HUES64 (cell line): Measurements from ENCODE around the gene GLT1D1.

Experiments used
- H3K27ac ChIP-seq: 2 replicates; pipeline ENCODE4 v1.7.0; 2013; ENCODE audit warnings: low read depth, low read length, inconsistent platforms
- H3K27me3 ChIP-seq: 2 replicates; pipeline ENCODE4 v1.6.1; 2013; ENCODE audit warnings: mild to moderate bottlenecking, low read length; ENCODE audit not compliant: insufficient read depth
- H3K36me3 ChIP-seq: 2 replicates; pipeline ENCODE4 v1.6.1; 2013; ENCODE audit warnings: mild to moderate bottlenecking, low read length; ENCODE audit not compliant: insufficient read depth
- H3K4me1 ChIP-seq: 2 replicates; pipeline ENCODE4 v1.6.1; 2013; ENCODE audit warnings: mild to moderate bottlenecking, low read length, moderate library complexity; ENCODE audit not compliant: insufficient read depth
- H3K4me3 ChIP-seq: 2 replicates; pipeline ENCODE4 v1.5.1; 2013; ENCODE audit warnings: mild to moderate bottlenecking, low read length, moderate library complexity
- H3K9ac ChIP-seq: 2 replicates; pipeline ENCODE4 v1.6.1; 2013; ENCODE audit warnings: mild to moderate bottlenecking, low read depth, low read length
- H3K9me3 ChIP-seq: 2 replicates; pipeline ENCODE4 v1.6.1; 2013; ENCODE audit warnings: low read depth, low read length; ENCODE audit not compliant: insufficient read depth
- WGBS: fragments of 150-250, 120-280 bp; methylation state at CpG from one replicate; pipeline ENCODE4 v1.1.7; 2013; ENCODE audit warnings: missing lambda C conversion rate; 5-methylcytosine and 5-hydroxymethylcytosine counted together

GLT1D1 gene

DNA sequence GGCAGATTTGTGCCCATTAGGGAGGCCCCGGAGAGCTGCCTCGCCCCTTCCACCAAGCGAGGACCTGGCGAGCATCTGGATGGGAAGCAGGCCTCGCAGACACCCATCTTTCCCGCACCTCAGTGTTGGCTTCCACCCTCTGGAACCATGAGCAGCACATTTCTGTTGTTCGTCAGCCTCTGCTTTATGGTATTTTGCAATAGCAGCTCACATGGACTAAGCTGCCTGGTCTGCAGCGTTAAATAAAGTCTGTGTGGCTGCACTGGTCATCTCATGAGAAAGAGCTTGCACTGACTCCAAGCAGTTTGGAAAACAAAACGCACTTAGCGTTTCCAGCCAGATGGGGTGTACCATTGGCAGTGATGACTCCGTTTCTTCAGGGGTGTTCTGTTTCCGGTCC lies 75.8 kb downstream of the GLT1D1 start:
- no peak overlapping the region for H3K4me3 ChIP-seq
- WGBS, result 95% methylated on average over 12 of the region's 12 CpGs
- H3K27ac ChIP-seq, result no peak overlapping the region
- H3K36me3 ChIP-seq, result no peaks in the 10 kb centered on the region
- H3K27me3 ChIP-seq, result no peaks in the 10 kb centered on the region
- H3K9me3 ChIP-seq, result no peaks in the 10 kb centered on the region
- H3K4me1 ChIP-seq, result no peaks in the 10 kb centered on the region
- H3K9ac ChIP-seq, result no peak overlapping the region

DNA sequence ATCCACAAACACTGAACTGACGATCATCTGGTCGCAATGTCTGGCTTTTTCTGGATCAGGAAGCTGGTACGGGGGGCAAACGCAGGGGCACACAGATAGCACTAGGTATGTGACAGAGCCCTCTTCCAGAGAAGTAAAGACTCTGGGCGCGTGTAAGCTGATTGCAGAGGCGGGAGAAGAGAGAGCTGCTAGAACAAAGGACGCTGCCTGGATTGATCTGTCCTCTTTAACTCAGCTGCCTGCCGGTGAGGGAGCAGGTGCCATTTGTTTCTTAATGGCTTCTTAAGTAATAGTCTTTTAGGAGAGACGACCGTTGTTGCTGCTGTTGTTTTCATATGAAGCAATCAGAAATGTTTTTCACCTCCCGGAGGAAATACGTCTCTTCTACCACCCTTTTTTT lies 77.3 kb downstream of the GLT1D1 start:
- no peaks in the 10 kb centered on the region for H3K36me3 ChIP-seq
- 75% methylated on average over 13 of the region's 13 CpGs for WGBS
- H3K4me1 ChIP-seq, result no peaks in the 10 kb centered on the region
- H3K9ac ChIP-seq, result no peak overlapping the region
- no peaks in the 10 kb centered on the region for H3K9me3 ChIP-seq
- no peak overlapping the region for H3K4me3 ChIP-seq
- H3K27ac ChIP-seq, result no peak overlapping the region
- H3K27me3 ChIP-seq, result no peaks in the 10 kb centered on the region

GRCh38 chr12:128932521-128932920 lies 79.2 kb downstream of the GLT1D1 start:
- Histone ChIP-seq H3K9me3 (no peaks in the 10 kb centered on the region), H3K27ac (no peak overlapping the region), H3K4me3 (no peak overlapping the region), H3K27me3 (no peaks in the 10 kb centered on the region), H3K4me1 (no peaks in the 10 kb centered on the region), H3K36me3 (no peaks in the 10 kb centered on the region), H3K9ac (no peak overlapping the region)
- 92% methylated on average over 20 of the region's 20 CpGs for WGBS

DNA sequence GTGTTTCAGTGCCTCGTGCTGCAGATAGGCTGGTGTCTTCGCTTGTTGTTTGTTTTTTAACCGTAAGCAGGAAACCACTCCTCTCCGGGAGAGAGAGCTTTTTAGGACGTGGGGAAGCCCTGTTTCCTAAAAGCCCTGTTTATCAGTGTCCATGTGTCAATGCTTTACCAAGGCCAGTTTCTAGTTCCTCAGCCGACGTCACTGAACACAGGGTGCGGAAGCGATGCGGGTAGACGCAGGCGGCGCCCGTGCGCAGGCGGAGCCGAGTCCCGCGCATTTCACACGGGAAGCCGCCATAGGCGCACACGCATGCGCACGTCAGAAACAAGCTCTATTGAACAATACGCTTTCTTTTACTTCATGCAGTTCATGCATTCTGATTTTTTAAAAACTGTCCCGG lies 79.8 kb downstream of the GLT1D1 start:
- H3K9ac ChIP-seq, result no peak overlapping the region
- no peaks in the 10 kb centered on the region for H3K4me1 ChIP-seq
- no peaks in the 10 kb centered on the region for H3K9me3 ChIP-seq
- 95% methylated on average over 27 of the region's 27 CpGs for WGBS
- no peaks in the 10 kb centered on the region for H3K36me3 ChIP-seq
- no peak overlapping the region for H3K4me3 ChIP-seq
- H3K27ac ChIP-seq, result no peak overlapping the region
- no peaks in the 10 kb centered on the region for H3K27me3 ChIP-seq

DNA sequence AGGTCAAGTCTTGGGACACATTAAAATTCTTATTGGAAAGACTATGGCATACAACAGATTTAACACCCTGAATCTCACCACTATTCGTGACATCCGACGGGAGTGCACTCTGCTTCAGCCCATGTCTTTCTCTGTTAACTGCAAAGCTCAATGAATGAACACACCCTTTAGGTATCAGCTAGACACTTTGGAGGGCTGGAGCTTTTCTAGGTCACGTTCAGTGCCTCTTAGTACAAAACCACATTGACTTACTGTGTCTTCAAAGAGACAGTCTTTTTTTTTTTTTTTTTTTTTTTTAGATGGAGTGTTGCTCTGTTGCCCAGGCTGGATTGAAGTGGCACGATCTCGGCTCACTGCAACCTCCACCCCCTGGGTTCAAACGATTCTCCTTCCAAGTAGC lies 80.6 kb downstream of the GLT1D1 start:
- no peaks in the 10 kb centered on the region for H3K27me3 ChIP-seq

DNA sequence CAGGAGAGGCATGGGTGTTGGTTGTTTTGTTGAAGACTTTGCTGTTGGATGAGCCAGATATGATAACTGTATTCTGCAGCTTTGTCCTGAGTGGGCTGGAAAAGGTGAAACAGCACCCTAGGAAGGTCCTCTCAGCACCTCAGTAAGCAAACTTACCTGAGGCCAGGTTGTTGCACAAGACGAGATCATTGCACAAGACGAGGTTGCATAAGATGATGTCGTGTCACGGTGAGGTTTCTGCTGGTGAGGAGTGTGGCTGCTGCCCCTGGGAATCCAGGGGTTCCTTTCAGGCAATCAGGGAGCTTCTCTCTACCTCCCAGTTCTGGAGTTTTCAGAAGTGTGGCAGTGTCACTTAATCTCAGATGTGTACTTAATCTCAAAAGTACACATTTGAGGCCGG lies 85.6 kb downstream of the GLT1D1 start:
- Histone ChIP-seq H3K4me1 (no peaks in the 10 kb centered on the region), H3K27me3 (no peaks in the 10 kb centered on the region), H3K36me3 (no peaks in the 10 kb centered on the region), H3K9me3 (no peaks in the 10 kb centered on the region), H3K27ac (no peak overlapping the region), H3K4me3 (no peak overlapping the region), H3K9ac (no peak overlapping the region)
- 96% methylated on average over 5 of the region's 5 CpGs for WGBS

More for the DNA sequence above, 80.6 kb downstream of the GLT1D1 start:
- Histone ChIP-seq H3K9me3 (no peaks in the 10 kb centered on the region), H3K27ac (no peak overlapping the region), H3K4me1 (no peaks in the 10 kb centered on the region), H3K9ac (no peak overlapping the region), H3K36me3 (no peaks in the 10 kb centered on the region), H3K4me3 (no peak overlapping the region)
- 95% methylated on average over 7 of the region's 7 CpGs for WGBS

GRCh38 chr12:128940090-128940888 lies 87.0 kb downstream of the GLT1D1 start:
- WGBS, result 93% methylated on average over 15 of the region's 15 CpGs
- H3K36me3 ChIP-seq, result no peaks in the 10 kb centered on the region

DNA sequence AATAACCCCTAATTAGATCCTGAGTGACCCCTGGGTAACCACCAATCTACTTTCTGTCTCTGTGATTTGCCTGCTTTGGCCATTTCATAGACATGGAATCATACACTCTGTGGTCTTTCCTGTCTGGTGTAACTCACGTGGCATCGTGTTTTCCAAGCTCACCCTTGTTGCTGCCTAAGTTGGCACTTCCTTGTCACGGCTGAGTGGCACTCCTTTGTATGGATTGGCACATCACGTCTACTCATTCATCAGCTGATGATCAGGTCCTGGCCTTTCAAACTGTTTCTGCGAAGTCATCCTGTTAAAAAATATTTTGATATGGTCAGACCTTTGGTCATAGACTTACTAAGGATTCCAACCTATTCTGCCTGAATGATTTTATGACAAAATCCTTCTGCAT lies 87.7 kb downstream of the GLT1D1 start:
- Histone ChIP-seq H3K36me3 (no peaks in the 10 kb centered on the region), H3K27ac (no peak overlapping the region), H3K27me3 (no peaks in the 10 kb centered on the region), H3K4me1 (no peaks in the 10 kb centered on the region), H3K9ac (no peak overlapping the region), H3K4me3 (no peak overlapping the region), H3K9me3 (no peaks in the 10 kb centered on the region)
- WGBS, result 93% methylated on average over 5 of the region's 5 CpGs

More at GRCh38 chr12:128940090-128940888, 87.0 kb downstream of the GLT1D1 start:
- no peak overlapping the region for H3K9ac ChIP-seq
- H3K4me1 ChIP-seq, result no peaks in the 10 kb centered on the region
- H3K27me3 ChIP-seq, result no peaks in the 10 kb centered on the region
- no peak overlapping the region for H3K27ac ChIP-seq
- H3K9me3 ChIP-seq, result no peaks in the 10 kb centered on the region
- H3K4me3 ChIP-seq, result no peak overlapping the region

DNA sequence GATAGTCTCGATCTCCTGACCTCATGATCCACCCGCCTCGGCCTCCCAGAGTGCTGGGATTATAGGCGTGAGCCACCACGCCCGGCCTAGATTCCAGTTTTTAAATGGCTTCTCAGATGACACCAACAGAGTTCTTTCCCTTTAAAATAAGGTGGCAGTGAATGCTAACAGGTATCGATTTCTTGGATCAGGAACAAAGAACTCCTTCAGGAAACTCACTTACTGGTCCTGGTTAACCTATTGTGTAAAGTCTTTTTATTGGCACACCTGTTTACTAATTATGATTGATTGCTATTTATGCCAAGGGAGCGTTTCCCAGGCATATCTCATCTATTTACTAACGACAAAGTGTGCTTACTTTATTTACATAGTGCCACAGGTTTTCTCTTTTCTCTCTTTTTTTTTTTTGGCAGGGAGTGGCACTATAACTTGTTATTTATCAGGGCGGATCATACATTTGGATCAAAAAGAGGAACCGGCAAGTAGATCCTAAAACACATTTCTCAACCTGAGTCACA lies 89.7 kb downstream of the GLT1D1 start:
- no peak overlapping the region for H3K27ac ChIP-seq
- H3K27me3 ChIP-seq, result no peaks in the 10 kb centered on the region
- no peak overlapping the region for H3K4me3 ChIP-seq
- H3K4me1 ChIP-seq, result no peaks in the 10 kb centered on the region
- WGBS, result 97% methylated on average over 10 of the region's 11 CpGs
- no peak overlapping the region for H3K9ac ChIP-seq
- H3K36me3 ChIP-seq, result no peaks in the 10 kb centered on the region
- no peaks in the 10 kb centered on the region for H3K9me3 ChIP-seq

- Histone ChIP-seq H3K4me3 (no peak overlapping the region), H3K9ac (no peak overlapping the region), H3K27ac (no peak overlapping the region), H3K36me3 (no peaks in the 10 kb centered on the region), H3K4me1 (no peaks in the 10 kb centered on the region), H3K9me3 (no peaks in the 10 kb centered on the region), H3K27me3 (no peaks in the 10 kb centered on the region)
- WGBS, result 96% methylated on average over 27 of the region's 27 CpGs
Measured at GRCh38 chr12:128944956-128945355, 91.7 kb downstream of the GLT1D1 start.

- WGBS, result 89% methylated on average over 9 of the region's 10 CpGs
- no peak overlapping the region for H3K4me3 ChIP-seq
- no peaks in the 10 kb centered on the region for H3K4me1 ChIP-seq
- no peaks in the 10 kb centered on the region for H3K36me3 ChIP-seq
- no peak overlapping the region for H3K27ac ChIP-seq
- H3K9ac ChIP-seq, result no peak overlapping the region
- no peaks in the 10 kb centered on the region for H3K9me3 ChIP-seq
- H3K27me3 ChIP-seq, result no peaks in the 10 kb centered on the region
Measured at GRCh38 chr12:128947209-128947608, 93.9 kb downstream of the GLT1D1 start.
